NCI-H1417 (cell line): ENCODE measurements around the gene LAT.
"Not testable (repeated sequence)": the region's sequence is repeated elsewhere in the genome, so short reads cannot be mapped to it uniquely, and the experiment has no call there.

Experiments
- DNase-seq, 3 experiments: peaks; one replicate each; lab custom pipeline; 2025; lab: John Stamatoyannopoulos, UW

The LAT gene

GRCh38 chr16:28977703-28978662, 6.9 kb upstream of the LAT start:
- DNase-seq: peak in 1 of 3 experiments; percentile 40

DNA sequence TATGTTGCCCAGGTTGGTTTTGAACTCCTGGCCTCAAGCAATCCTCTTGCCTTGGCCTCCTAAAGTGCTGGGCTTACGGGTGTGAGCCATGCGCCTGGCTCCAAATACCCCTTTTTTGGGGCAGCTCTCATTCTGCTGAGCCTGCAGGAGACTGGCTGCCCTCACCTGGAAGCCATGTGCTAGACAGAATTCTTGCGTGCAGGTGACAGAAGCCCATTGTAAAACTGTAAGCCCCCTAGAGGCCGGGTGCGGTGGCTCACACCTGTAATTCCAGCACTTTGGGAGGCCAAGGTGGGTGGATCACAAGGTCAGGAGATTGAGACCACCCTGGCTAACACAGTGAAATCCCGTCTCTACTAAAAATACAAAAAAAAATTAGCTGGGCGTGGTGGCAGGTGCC, 4.5 kb upstream of the LAT start:
- not testable (repeated sequence) for DNase-seq

DNA sequence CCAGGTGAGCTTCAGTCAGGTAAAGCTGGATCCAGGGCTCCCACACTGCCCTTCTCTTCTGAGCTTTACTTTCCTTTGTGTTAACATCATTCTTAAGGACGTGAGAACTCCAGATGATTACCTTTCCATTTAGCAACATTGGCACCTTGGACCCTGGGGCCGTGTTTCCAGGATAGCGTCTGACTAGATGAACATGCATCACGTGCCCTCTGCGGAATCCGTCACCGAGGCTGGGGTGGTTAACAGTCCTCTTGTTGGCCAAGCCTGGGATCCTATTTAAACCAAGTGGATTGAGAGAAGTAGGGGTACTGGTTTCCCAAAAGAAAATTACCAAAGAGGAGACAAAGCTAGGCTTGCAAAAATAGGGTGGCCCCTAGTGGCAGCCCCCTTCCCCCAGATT, 3.9 kb upstream of the LAT start:
- no peak for DNase-seq

DNA sequence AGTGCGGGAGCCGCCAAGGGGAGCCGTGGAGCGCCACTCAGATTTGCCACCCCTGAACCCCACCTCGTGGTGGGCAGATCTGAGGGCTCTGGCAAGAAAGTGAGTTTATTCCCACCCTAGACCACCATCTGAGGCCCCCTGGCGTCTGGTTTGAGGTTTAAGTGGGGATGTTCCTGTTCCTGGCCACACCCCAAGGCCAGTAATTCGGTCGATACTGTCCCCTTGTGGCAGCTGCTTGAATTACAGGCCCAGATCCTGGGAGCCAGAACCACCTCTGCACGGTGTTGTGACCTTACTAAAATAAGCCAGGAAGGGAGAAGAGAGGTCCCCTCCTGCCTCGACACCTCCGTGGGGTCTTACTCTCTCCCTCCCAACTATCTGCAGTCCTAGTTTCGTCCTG, 3.3 kb upstream of the LAT start:
- DNase-seq: no peak

DNA sequence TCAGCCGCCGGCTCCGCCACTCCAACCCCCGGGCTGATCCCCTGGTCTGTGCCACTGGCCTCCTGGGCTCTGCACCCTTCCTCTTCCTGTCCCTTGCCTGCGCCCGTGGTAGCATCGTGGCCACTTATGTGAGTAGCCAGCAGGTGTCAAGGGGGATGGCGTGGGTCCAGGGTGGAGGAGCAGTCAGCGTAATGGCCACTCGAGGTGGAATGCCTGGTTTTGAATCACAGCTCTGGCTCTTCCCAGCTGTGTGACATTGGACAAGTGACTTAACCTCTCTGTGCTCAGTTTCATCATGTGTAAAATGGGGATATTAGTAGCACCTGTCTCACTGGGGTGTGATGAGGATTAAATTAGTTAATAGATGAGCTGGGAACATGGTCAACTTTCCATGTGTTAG, 2.4 kb upstream of the LAT start:
- no peak for DNase-seq

DNA sequence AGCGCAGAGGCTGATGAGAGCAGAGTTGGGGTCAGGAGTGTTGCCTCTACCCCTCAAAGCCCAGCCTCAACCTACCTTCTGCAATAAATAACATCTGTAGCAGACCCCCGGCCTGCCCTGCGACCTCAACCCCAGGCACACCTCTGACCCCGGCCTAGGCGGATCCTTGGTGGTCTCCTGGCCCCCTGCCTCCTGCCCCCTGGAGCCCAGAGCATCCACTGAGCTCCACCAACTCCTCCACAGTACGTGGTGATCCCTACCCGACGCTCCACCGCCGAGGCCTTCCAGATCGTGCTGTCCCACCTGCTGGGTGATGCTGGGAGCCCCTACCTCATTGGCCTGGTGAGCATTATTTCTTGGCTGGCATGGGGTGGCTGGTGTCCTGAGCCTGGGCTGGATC, 1.9 kb upstream of the LAT start:
- no peak for DNase-seq

DNA sequence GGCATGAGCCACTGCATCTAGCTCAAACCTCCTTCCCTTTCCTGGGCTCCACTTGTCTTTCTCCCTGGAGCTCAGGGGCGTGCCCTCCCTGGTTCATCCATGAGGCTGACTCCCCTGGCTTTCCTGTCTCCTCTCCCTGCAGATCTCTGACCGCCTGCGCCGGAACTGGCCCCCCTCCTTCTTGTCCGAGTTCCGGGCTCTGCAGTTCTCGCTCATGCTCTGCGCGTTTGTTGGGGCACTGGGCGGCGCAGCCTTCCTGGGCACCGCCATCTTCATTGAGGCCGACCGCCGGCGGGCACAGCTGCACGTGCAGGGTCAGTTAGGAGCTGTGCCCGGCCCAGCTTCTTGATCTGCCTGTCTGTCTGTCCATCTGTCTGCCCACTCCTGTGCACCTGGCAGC, 1.2 kb upstream of the LAT start:
- DNase-seq: no peak

- DNase-seq: no peak
These were observed 761 bp upstream of the LAT start for GRCh38 chr16:28984091-28984490.

DNA sequence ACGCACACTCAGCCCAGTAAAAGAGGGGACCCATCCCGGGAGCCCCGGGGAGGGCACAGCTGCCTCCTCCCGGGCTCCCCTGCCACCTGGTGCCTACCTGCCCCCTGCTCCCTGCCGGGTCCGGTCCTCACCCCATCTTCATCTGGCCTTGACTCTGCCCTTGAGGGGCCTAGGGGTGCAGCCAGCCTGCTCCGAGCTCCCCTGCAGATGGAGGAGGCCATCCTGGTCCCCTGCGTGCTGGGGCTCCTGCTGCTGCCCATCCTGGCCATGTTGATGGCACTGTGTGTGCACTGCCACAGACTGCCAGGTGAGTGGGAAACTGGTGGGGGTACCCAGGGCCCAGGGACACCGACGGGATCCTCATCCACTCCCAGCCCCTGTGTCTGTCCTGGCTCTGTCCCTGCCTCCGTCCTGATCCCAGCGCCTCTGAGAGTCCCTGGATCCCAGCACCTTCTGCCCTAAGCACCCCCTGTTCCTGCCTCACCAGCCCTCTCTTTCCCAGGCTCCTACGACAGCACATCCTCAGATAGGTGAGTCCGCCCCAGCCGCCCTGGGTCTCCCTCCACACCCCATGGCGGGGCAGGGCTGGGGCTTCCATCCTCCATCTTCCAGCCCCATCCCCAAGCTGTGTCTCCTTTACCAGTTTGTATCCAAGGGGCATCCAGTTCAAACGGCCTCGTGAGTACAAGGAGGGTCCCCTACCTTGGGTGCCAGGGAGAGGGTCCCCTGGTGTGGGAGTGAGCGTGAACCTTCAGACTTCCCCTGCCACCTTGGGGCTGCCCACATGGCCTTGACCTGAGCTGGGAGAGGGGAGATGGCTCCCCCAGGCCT, 574 bp downstream of the LAT start:
- DNase-seq: no peak

GRCh38 chr16:28986046-28986445, 1.2 kb downstream of the LAT start:
- DNase-seq: no peak

DNA sequence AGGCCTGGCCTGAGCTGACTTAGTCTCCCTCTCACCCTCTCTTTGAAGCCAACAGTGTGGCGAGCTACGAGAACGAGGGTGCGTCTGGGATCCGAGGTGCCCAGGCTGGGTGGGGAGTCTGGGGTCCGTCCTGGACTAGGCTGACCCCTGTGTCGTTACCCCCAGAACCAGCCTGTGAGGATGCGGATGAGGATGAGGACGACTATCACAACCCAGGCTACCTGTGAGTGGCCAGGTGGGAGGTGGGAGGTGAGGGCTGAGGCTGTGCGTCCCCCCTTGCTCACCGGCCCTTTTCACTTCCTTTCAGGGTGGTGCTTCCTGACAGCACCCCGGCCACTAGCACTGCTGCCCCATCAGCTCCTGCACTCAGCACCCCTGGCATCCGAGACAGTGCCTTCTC, 1.6 kb downstream of the LAT start:
- no peak for DNase-seq

DNA sequence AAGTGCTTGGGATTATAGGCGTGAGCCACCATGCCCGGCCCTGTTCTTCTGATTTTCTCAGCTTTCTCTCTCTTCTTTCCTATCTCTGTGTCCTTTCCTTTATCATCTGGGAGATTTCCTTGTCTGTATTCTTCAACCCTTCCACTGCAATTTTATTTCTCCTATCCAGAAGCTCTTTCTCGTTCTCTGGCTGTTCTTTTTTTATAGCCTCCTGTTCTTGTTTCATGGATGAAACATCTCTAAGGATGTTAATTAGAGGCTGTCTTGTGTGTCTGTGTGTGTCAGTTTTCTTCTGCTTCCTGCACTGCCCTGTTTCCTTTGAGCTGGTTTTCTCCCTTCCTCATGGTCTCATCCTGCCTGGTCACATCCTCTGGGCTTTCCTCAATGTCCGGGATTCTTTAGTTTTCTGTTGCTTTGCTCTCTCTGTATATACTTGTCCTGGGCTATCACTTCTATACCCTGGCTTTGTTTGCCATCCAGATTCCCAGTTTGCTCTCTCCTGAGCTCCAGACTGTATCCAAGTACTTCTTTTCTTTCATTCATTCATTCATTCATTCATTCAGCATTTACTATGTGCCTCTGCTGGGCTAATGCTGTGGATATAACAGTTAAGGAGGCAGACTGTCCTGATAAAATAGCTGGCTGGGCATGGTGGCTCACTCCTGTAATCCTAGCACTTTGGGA, 2.5 kb downstream of the LAT start:
- DNase-seq: no peak

- no peak for DNase-seq
These were observed 4.5 kb downstream of the LAT start for GRCh38 chr16:28989363-28989762.

GRCh38 chr16:28990375-28991040, 5.7 kb downstream of the LAT start:
- no peak for DNase-seq

DNA sequence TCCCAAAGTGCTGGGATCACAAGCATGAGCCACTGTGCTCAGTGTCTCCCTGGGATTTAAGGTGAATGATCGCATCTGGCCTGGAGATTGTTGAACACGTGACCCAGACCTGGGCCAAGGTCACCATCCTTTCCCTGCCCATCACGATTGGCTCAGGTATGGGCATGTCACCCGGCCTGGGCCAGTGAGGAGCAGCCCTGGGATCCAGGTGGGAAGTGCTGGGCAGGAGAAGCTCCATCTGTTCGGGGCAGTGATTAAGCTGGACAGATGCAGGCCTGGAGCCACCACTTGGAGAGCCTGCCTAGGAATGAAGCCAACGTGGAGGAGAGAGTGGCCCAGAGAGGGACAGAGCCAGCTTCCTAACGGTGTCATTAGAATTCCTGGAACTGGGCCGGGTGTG, 6.8 kb downstream of the LAT start:
- no peak for DNase-seq

DNA sequence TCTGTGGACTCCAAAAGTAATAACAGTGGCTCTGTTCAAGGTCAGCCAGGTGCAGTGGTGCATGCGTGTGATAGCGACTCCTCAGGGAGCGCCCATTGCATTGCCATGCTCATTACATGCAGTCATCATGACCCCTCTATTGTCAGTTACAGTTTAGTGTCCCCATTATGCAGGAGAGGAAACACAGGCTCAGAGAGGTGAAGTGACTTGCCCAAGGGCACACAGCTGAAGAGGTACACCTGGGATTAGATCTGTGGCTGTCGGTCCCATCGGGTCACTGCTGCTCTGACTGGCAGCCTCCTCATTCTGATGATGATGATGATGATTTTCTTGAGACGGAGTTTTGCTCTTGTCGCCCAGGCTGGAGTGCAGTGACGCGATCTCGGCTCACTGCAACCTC, 7.6 kb downstream of the LAT start:
- DNase-seq: no peak

DNA sequence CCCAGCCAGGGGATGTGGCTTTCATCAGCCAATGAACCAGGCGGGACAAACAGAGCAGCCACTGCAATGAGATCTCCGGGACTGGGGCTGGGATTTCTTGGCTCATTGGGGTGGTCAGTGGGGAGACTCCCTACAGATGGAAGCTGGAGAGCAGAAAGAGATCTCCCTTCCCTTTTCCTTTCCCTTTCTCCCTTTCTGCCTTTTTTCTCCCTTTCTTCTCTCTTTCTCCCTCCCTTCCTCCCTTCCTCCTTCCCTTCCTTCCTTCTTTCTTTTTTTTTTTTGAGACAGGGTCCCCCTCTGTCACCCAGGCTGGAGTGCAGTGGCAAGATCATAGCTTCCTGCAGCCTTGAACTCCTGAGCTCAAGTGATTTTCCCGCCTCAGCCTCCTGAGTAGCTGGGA, 14.0 kb downstream of the LAT start:
- no peak for DNase-seq

DNA sequence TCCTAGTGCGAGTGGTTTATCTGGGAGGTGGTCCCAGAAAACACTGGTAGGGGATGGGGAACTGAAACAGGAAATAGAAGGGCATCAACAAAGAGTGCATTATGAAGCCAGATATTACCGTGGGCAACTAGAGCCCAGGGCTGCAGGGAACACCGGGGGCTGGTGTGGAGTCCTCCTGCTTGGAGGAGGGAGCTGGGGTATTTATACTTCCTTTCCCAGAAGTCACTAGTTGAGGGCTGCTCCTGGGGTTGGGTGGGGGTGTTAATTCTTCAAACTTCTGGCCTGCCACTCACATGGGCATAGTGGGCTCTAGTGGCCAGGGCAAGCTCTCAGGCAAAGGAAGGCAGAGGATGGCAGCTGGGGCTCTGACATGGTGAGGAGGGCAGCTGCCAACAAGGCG, 14.7 kb downstream of the LAT start:
- no peak for DNase-seq

- DNase-seq: no peak
These were observed 15.2 kb downstream of the LAT start for GRCh38 chr16:29000019-29000418.

- DNase-seq: not testable (repeated sequence)
These were observed 19.8 kb downstream of the LAT start for GRCh38 chr16:29004496-29005139.
